ENCODE measurements around the gene USP10. TPM values are rescaled to one million over a fixed set of nuclear protein-coding genes. Genes with fewer than 3 reads are reported as not detected.
"Not testable (repeated sequence)": the region's sequence is repeated elsewhere in the genome, so short reads cannot be mapped to it uniquely, and the experiment has no call there.

Gene USP10
- total and polyA plus RNA-seq, 2 donors, result 39.5 to 44.6 TPM

GRCh38 chr16:84732674-84733352 is 33.0 kb downstream of the USP10 start:
- WGBS, result 73% methylated on average over 9 of the region's 9 CpGs

DNA sequence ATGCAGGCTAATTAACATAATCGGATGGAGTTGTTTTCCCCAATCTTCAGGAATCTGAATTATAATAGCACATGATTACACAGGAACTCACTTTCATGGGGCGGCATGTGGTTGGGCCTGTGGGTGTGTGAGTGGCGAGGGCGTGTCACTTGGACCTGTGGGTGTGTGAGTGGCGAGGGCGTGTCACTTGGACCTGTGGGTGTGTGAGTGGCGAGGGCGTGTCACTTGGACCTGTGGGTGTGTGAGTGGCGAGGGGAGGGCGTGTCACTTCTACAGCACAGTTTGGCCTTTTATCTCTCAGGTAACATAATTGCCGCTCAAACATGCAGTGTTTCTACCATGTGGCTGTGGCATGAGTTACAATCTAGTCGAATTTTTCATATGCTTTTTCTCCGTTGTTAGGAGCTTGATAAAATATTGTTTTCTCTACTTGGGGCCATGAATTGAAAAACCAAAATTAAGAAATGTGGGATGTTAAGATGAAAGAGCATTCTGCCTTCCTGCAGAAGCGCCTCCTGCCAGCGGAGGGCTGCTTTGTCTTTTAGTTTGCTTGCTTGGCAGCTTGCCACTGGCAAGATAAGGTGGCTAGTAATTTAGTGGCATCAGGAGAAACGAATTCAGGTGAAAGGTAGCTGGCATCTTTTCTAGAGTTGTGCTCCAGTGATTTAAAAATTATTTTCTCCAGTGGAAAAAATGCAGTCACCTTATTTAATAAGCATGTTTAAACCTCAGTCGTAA is 36.2 kb downstream of the USP10 start:
- H3K27ac ChIP-seq (ENCODE audit: low read depth), result no peak overlapping the region
- WGBS, result 69% methylated on average over 17 of the region's 17 CpGs
- H3K36me3 ChIP-seq (ENCODE audit: insufficient read depth), result no peaks in the 10 kb centered on the region
- H3K4me1 ChIP-seq (ENCODE audit: insufficient read depth), result peaks cover 3% of the 10 kb centered on the region
- no peak overlapping the region for H3K4me3 ChIP-seq (ENCODE audit: low read depth, low read length)
- DNase-seq (ENCODE audit: extremely low spot score), result no peak

More at GRCh38 chr16:84732674-84733352, 33.0 kb downstream of the USP10 start:
- Histone ChIP-seq H3K4me3 (ENCODE audit: low read depth, low read length) (no peak overlapping the region), H3K27ac (ENCODE audit: low read depth) (no peak overlapping the region), H3K36me3 (ENCODE audit: insufficient read depth) (no peaks in the 10 kb centered on the region), H3K4me1 (ENCODE audit: insufficient read depth) (peaks cover 3% of the 10 kb centered on the region)
- no peak for DNase-seq (ENCODE audit: extremely low spot score)

DNA sequence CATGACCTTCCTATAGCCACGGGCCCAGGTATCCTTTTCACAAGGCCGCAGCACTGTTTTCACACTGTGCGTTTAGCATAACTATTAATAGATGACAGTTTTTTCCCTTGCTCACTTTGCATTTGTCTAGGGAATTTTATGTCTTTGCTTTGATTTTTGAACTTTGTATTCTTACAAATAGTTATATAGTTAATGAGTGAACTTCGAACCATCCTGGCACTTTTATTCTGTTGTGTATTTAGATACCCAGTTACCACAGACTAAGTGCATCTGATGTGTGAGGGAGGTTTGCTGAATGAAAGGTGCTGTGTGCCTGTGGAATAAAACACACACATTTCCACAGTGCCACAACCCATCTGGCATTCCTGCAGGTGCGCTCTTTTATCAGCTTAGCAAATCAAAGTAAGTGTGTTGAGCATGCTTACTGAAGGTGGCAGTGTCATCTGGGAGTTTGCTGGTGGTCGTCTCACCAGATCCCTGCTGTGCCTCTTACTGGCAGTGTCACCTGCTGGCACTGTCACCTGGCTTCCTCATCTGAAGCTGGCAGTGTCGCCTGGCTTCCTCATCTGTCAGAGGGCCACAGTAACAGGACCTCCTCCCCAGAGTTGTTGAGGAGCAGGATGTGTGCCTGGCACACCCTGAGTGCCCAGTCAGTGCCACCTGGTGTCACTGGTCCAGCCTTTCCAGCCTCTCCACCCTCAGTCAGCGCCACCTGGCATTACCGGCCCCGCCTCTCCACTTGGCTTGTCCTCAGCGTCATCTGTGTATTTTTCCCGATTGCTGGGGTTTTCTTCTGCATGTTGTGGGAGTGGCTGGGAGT is 37.6 kb downstream of the USP10 start:
- H3K4me1 ChIP-seq (ENCODE audit: insufficient read depth), result peaks cover 4% of the 10 kb centered on the region

DNA sequence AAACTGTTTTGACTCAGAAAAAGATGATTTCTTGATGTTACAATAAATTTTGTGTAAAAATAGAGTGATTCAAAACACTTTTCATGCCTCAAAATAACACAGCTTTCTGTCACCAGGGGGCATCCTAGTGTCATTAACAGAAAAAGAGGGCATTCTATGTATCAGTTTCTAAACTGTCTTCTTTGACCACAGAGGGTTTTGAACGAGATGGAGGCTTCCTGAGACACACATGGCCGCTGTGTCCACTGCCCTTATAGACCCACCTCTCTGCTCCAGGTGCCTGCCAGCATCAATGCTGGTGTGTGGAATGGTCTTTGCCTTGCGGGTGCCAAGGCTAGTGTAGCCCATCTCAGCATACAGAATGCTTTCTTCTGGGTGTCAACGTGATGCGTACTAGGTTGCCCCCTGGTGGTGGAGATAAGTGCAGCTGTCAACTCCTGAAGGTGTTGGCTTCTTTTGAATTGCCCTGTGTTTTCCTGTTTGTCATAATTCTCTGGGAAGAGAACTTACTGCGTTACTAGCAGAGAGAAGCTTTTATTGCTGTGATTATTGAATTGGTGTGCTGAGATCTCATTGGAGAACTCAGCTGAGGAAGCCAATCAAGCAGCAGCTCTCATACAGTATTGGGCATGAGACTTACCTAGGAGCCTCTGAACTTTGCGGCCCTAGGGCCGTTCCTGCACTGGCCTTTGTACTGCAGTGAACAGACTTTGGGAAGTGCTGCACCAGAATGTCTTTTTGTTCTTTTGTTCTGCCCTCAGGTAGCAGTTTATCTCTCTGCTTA is 38.6 kb downstream of the USP10 start:
- H3K27ac ChIP-seq (ENCODE audit: low read depth), result no peak overlapping the region
- WGBS, result 36% methylated on average over 8 of the region's 8 CpGs
- no peaks in the 10 kb centered on the region for H3K36me3 ChIP-seq (ENCODE audit: insufficient read depth)
- H3K4me1 ChIP-seq (ENCODE audit: insufficient read depth), result peaks cover 5% of the 10 kb centered on the region
- no peak for DNase-seq (ENCODE audit: extremely low spot score)
- H3K4me3 ChIP-seq (ENCODE audit: low read depth, low read length), result no peak overlapping the region

More for the DNA sequence above, 37.6 kb downstream of the USP10 start:
- Histone ChIP-seq H3K27ac (ENCODE audit: low read depth) (no peak overlapping the region), H3K4me3 (ENCODE audit: low read depth, low read length) (no peak overlapping the region), H3K36me3 (ENCODE audit: insufficient read depth) (no peaks in the 10 kb centered on the region)
- no peak for DNase-seq (ENCODE audit: extremely low spot score)
- 80% methylated on average over 12 of the region's 12 CpGs for WGBS

GRCh38 chr16:84739349-84740124 is 39.7 kb downstream of the USP10 start:
- no peak for DNase-seq (ENCODE audit: extremely low spot score)
- Histone ChIP-seq H3K4me3 (ENCODE audit: low read depth, low read length) (no peak overlapping the region), H3K27ac (ENCODE audit: low read depth) (no peak overlapping the region), H3K4me1 (ENCODE audit: insufficient read depth) (peaks cover 5% of the 10 kb centered on the region), H3K36me3 (ENCODE audit: insufficient read depth) (no peaks in the 10 kb centered on the region)
- 69% methylated on average over 7 of the region's 7 CpGs for WGBS

DNA sequence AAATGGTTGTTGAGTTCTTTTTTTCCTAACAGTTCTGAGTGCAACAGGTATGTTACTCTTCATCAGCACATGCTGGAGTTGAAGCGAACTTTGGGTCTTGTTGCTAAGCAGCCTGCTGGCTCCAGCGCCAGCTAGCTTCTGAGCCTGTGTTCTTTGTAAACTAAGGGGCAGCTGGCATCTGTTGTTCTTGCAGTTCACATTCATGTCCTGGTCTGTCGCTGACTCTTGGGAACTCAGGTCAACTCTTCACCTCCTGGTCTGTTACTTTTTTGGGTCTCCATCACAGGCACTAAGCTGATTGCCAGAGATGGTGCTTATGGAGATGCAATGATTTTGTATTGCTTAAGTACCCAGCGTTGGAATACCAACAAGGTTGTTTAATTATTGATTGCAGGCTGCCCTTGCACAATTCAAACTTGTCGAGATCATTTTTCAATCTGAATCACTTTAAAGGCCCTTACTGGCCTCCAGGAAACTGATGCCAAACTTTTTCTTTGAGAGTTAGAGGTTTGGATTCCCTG is 40.9 kb downstream of the USP10 start:
- H3K4me1 ChIP-seq (ENCODE audit: insufficient read depth), result peaks cover 5% of the 10 kb centered on the region
- no peaks in the 10 kb centered on the region for H3K36me3 ChIP-seq (ENCODE audit: insufficient read depth)
- DNase-seq (ENCODE audit: extremely low spot score), result no peak
- no peak overlapping the region for H3K4me3 ChIP-seq (ENCODE audit: low read depth, low read length)
- WGBS, result 60% methylated on average over 5 of the region's 5 CpGs
- no peak overlapping the region for H3K27ac ChIP-seq (ENCODE audit: low read depth)

- peaks cover 5% of the 10 kb centered on the region for H3K4me1 ChIP-seq (ENCODE audit: insufficient read depth)
- no peak overlapping the region for H3K27ac ChIP-seq (ENCODE audit: low read depth)
- H3K36me3 ChIP-seq (ENCODE audit: insufficient read depth), result no peaks in the 10 kb centered on the region
- DNase-seq (ENCODE audit: extremely low spot score), result no peak
- H3K4me3 ChIP-seq (ENCODE audit: low read depth, low read length), result no peak overlapping the region
- WGBS, result 20% methylated on average over 4 of the region's 4 CpGs
Measured at GRCh38 chr16:84741340-84741830, 41.6 kb downstream of the USP10 start.

- Histone ChIP-seq H3K27ac (ENCODE audit: low read depth) (no peak overlapping the region), H3K36me3 (ENCODE audit: insufficient read depth) (no peaks in the 10 kb centered on the region), H3K4me3 (ENCODE audit: low read depth, low read length) (no peak overlapping the region), H3K4me1 (ENCODE audit: insufficient read depth) (peaks cover 2% of the 10 kb centered on the region)
- WGBS, result 84% methylated on average over 10 of the region's 10 CpGs
- DNase-seq (ENCODE audit: extremely low spot score), result no peak
Measured at GRCh38 chr16:84742641-84743092, 42.9 kb downstream of the USP10 start.

DNA sequence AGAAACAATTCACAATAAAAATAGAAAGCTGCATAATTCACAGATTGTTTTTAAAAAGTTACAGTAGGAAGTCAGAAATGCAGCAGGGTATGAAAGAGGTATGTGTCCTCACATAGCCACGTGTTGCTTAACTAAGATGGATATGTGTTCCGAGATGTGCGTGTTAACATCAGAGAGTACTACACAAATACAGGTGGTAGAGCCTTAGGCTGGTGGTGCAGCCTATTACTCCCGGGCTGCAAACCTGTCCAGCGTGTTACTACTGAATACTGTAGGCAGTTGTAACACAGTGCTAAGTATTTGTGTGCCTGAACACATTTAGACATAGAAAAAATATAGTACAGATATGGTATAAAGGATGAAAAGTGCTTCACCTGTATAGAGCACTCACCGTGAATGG is 46.4 kb downstream of the USP10 start:
- DNase-seq (ENCODE audit: extremely low spot score), result no peak
- Histone ChIP-seq H3K27ac (ENCODE audit: low read depth) (no peak overlapping the region), H3K4me3 (ENCODE audit: low read depth, low read length) (no peak overlapping the region), H3K36me3 (ENCODE audit: insufficient read depth) (no peaks in the 10 kb centered on the region), H3K4me1 (ENCODE audit: insufficient read depth) (peaks cover 2% of the 10 kb centered on the region)
- WGBS, result 90% methylated on average over 6 of the region's 6 CpGs

DNA sequence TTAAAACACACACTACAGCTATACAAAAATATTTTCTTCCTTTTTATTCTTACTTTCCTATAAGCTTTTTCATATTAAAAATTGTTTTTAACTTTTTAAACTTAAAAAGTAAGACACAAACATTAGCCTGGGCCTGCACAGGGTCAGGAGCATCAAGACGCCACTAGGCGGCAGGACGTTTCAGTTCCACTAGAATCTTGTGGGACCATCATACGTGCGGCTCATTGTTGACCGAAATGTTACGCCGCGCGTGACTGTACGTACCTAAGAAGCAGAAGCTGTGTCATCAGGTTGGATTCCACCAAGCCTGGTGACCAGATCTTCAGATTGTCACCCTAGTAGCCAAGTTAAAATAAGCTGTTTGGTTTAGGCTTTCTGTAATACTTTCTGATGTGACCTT is 47.1 kb downstream of the USP10 start:
- 95% methylated on average over 11 of the region's 11 CpGs for WGBS

DNA sequence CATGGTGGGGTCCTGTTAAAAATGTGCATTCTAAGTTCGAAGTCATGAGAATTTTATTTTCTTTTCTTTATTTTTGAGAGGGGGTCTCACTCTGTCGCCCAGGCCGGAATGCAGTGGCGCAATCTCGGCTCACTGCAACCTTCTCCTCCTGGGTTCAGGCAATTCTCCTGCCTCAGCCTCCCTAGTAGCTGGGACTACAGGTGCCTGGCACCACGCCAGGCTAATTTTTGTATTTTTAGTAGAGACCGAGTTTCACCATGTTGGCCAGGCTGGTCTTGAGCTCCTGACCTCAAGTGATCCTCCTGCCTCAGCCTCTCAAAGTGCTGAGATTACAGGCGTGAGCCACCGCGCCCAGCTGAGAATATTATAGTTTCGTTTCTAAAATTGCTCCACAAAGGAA is 48.4 kb downstream of the USP10 start:
- H3K36me3 ChIP-seq (ENCODE audit: insufficient read depth); H3K4me1 ChIP-seq (ENCODE audit: insufficient read depth); DNase-seq (ENCODE audit: extremely low spot score); H3K27ac ChIP-seq (ENCODE audit: low read depth); H3K4me3 ChIP-seq (ENCODE audit: low read depth, low read length): not testable (repeated sequence)
- WGBS, result 94% methylated on average over 11 of the region's 11 CpGs

More for the DNA sequence above, 47.1 kb downstream of the USP10 start:
- peaks cover 2% of the 10 kb centered on the region for H3K4me1 ChIP-seq (ENCODE audit: insufficient read depth)
- H3K27ac ChIP-seq (ENCODE audit: low read depth), result no peak overlapping the region
- H3K36me3 ChIP-seq (ENCODE audit: insufficient read depth), result no peaks in the 10 kb centered on the region
- DNase-seq (ENCODE audit: extremely low spot score), result no peak
- no peak overlapping the region for H3K4me3 ChIP-seq (ENCODE audit: low read depth, low read length)

- no peaks in the 10 kb centered on the region for H3K4me1 ChIP-seq (ENCODE audit: insufficient read depth)
- H3K27ac ChIP-seq (ENCODE audit: low read depth), result no peak overlapping the region
- WGBS, result 85% methylated on average over 2 of the region's 2 CpGs
- DNase-seq (ENCODE audit: extremely low spot score), result no peak
- no peak overlapping the region for H3K4me3 ChIP-seq (ENCODE audit: low read depth, low read length)
- H3K36me3 ChIP-seq (ENCODE audit: insufficient read depth), result no peaks in the 10 kb centered on the region
Measured at GRCh38 chr16:84749072-84749471, 49.3 kb downstream of the USP10 start.
